Neural cell (in vitro differentiated cells): ENCODE results near the gene DCTN1. TPM values are rescaled to one million over a fixed set of nuclear protein-coding genes. Genes with fewer than 3 reads are reported as not detected.

Experiments used
- H2AFZ ChIP-seq: fragments of 200-600, 300-800 bp; sonication (generic), shearing (Covaris generic); 2 replicates; pipeline ENCODE4 v1.6.0; 2014; ENCODE audit warnings: low read depth, mild to moderate bottlenecking, antibody characterized with exemption, low read length, moderate library complexity
- H3F3A ChIP-seq: fragments of 200-600 bp; shearing (Covaris generic); 2 replicates; pipeline ENCODE4 v1.6.1; 2016; ENCODE audit warnings: mild to moderate bottlenecking, moderate library complexity, mixed read lengths, antibody characterized with exemption, low read length; ENCODE audit not compliant: insufficient read depth, poor library complexity, severe bottlenecking
- H3K27ac ChIP-seq: fragments of 200-600, 300-800 bp; sonication (generic), shearing (Covaris generic); 2 replicates; pipeline ENCODE4 v1.5.1; 2014; ENCODE audit warnings: mild to moderate bottlenecking, low read length, moderate library complexity
- H3K27me3 ChIP-seq: fragments of 300-800, 200-600 bp; sonication (generic), shearing (Covaris generic); 2 replicates; pipeline ENCODE4 v1.6.0; 2014; ENCODE audit warnings: mild to moderate bottlenecking, low read depth, low read length, moderate library complexity; ENCODE audit not compliant: insufficient read depth
- H3K36me3 ChIP-seq: fragments of 300-800, 200-600 bp; sonication (generic), shearing (Covaris generic); 2 replicates; pipeline ENCODE4 v1.5.1; 2014; ENCODE audit warnings: mild to moderate bottlenecking, antibody characterized with exemption, low read length, moderate library complexity; ENCODE audit not compliant: insufficient read depth
- H3K4me2 ChIP-seq: fragments of 300-800, 200-600 bp; sonication (generic), shearing (Covaris generic); 2 replicates; pipeline ENCODE4 v1.6.0; 2014; ENCODE audit warnings: mild to moderate bottlenecking, low read length
- H3K4me3 ChIP-seq: fragments of 300-800, 200-600 bp; sonication (generic), shearing (Covaris generic); 2 replicates; pipeline ENCODE4 v1.5.1; 2014; ENCODE audit warnings: mild to moderate bottlenecking, low read length, moderate library complexity
- H3K79me2 ChIP-seq: fragments of 200-600 bp; shearing (Covaris generic); replicated peaks from 2 replicates; pipeline ENCODE4 v1.6.0; 2014; ENCODE audit warnings: mild to moderate bottlenecking, low read length, moderate library complexity; ENCODE audit not compliant: insufficient read depth
- H3K9ac ChIP-seq: fragments of 300-800, 200-600 bp; sonication (generic), shearing (Covaris generic); 2 replicates; pipeline ENCODE4 v1.6.1; 2016; ENCODE audit warnings: mild to moderate bottlenecking, low read length, mixed read lengths
- H3K9me2 ChIP-seq: fragments of 200-600 bp; shearing (Covaris generic); 2 replicates; pipeline ENCODE4 v1.6.1; 2016; ENCODE audit warnings: mild to moderate bottlenecking, low read length, mixed read lengths; ENCODE audit not compliant: insufficient read depth
- H3K9me3 ChIP-seq: fragments of 200-600, 300-800 bp; sonication (generic), shearing (Covaris generic); 2 replicates; pipeline ENCODE4 v1.6.1; 2016; ENCODE audit warnings: mild to moderate bottlenecking, mixed run types, low read length, moderate library complexity, mixed read lengths
- H4K20me1 ChIP-seq: fragments of 200-600 bp; shearing (Covaris generic); 2 replicates; pipeline ENCODE4 v1.6.1; 2016; ENCODE audit warnings: mild to moderate bottlenecking, mixed run types; ENCODE audit not compliant: insufficient read depth
- EP300 ChIP-seq: fragments of 450-650 bp; conservative IDR thresholded peaks from 2 replicates; pipeline ENCODE4 v1.6.1; 2014; ENCODE audit warnings: antibody characterized with exemption, mild to moderate bottlenecking, moderate library complexity; ENCODE audit not compliant: poor library complexity, severe bottlenecking
- EZH2 ChIP-seq: fragments of 200-600, 300-800 bp; shearing (Covaris generic), sonication (generic); IDR thresholded peaks from 2 replicates; pipeline ENCODE4 v1.6.1; 2014; ENCODE audit warnings: antibody characterized with exemption, low read length, borderline replicate concordance, mild to moderate bottlenecking; ENCODE audit not compliant: insufficient read depth, poor library complexity, severe bottlenecking
- MXI1 ChIP-seq: fragments of 450-650 bp; conservative IDR thresholded peaks from 2 replicates; pipeline ENCODE4 v1.6.1; 2014; ENCODE audit warnings: antibody characterized with exemption, mild to moderate bottlenecking; ENCODE audit not compliant: poor library complexity, severe bottlenecking
- POLR2AphosphoS5 ChIP-seq: IDR thresholded peaks from 2 replicates; pipeline ENCODE4 v1.6.1; 2012
- RAD21 ChIP-seq: fragments of 450-650 bp; conservative IDR thresholded peaks from 2 replicates; pipeline ENCODE4 v1.6.1; 2014; ENCODE audit warnings: antibody characterized with exemption, mild to moderate bottlenecking, moderate library complexity
- REST ChIP-seq: IDR thresholded peaks from 2 replicates; pipeline ENCODE4 v1.6.1; 2012; ENCODE audit warnings: borderline replicate concordance
- SMC3 ChIP-seq: fragments of 450-650 bp; conservative IDR thresholded peaks from 2 replicates; pipeline ENCODE4 v1.6.1; 2014; ENCODE audit warnings: antibody characterized with exemption, mild to moderate bottlenecking, moderate library complexity; ENCODE audit not compliant: poor library complexity
- TAF1 ChIP-seq: IDR thresholded peaks from 2 replicates; pipeline ENCODE4 v1.6.1; 2012; ENCODE audit warnings: low read depth
- polyA plus RNA-seq: library from polyadenylated mRNA; depleted of rRNA; stranded (reverse); fragments of >200 nt; gene quantifications from 2 replicates; pipeline ENCODE4 v1.2.3, GENCODE V29; 2014
- TF ChIP-seq, protein P1 (sequence below): fragments of 450-650 bp; IDR thresholded peaks from 2 replicates; pipeline ENCODE4 v1.5.1; 2014; ENCODE audit warnings: antibody characterized with exemption, mild to moderate bottlenecking, moderate library complexity; ENCODE audit not compliant: poor library complexity, severe bottlenecking

Gene DCTN1
- polyA plus RNA-seq, 1 donor from 2014 or later: 160 TPM

GRCh38 chr2:74372674-74373073 is 7.4 kb downstream of the DCTN1 start (continued):
- TF ChIP-seq, protein P1, sequence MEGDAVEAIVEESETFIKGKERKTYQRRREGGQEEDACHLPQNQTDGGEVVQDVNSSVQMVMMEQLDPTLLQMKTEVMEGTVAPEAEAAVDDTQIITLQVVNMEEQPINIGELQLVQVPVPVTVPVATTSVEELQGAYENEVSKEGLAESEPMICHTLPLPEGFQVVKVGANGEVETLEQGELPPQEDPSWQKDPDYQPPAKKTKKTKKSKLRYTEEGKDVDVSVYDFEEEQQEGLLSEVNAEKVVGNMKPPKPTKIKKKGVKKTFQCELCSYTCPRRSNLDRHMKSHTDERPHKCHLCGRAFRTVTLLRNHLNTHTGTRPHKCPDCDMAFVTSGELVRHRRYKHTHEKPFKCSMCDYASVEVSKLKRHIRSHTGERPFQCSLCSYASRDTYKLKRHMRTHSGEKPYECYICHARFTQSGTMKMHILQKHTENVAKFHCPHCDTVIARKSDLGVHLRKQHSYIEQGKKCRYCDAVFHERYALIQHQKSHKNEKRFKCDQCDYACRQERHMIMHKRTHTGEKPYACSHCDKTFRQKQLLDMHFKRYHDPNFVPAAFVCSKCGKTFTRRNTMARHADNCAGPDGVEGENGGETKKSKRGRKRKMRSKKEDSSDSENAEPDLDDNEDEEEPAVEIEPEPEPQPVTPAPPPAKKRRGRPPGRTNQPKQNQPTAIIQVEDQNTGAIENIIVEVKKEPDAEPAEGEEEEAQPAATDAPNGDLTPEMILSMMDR: no peak
- TF ChIP-seq SMC3: no peak

- no peak for TF ChIP-seq SMC3
- no peak for TF ChIP-seq EZH2
- no peak for TF ChIP-seq MXI1
- TF ChIP-seq EP300: no peak
- no peak for TF ChIP-seq TAF1
- TF ChIP-seq RAD21: no peak
- TF ChIP-seq, protein P1: no peak
- TF ChIP-seq REST: no peak
- no peak for TF ChIP-seq POLR2AphosphoS5
- no peaks in the 10 kb centered on the region for H3K9me3 ChIP-seq
- H3K9me2 ChIP-seq: no peaks in the 10 kb centered on the region
- peaks cover 30% of the 10 kb centered on the region for H3K79me2 ChIP-seq
- peaks cover 4% of the 10 kb centered on the region for H4K20me1 ChIP-seq
- no peak overlapping the region for H3K4me3 ChIP-seq
- no peak overlapping the region for H3K4me2 ChIP-seq
- no peak overlapping the region for H3K27ac ChIP-seq
- H3K36me3 ChIP-seq: peaks cover 24% of the 10 kb centered on the region
- no peaks in the 10 kb centered on the region for H3K27me3 ChIP-seq
- H3F3A ChIP-seq: no peaks in the 10 kb centered on the region
- H2AFZ ChIP-seq: no peak overlapping the region
- H3K9ac ChIP-seq: no peak overlapping the region
These were observed 8.7 kb downstream of the DCTN1 start for GRCh38 chr2:74371421-74371820.

GRCh38 chr2:74369976-74370375 is 10.1 kb downstream of the DCTN1 start:
- H4K20me1 ChIP-seq: peaks cover 4% of the 10 kb centered on the region
- no peak overlapping the region for H3K4me2 ChIP-seq
- H3K36me3 ChIP-seq: peaks cover 24% of the 10 kb centered on the region
- H3K9me2 ChIP-seq: no peaks in the 10 kb centered on the region
- no peak overlapping the region for H3K9ac ChIP-seq
- H3K27ac ChIP-seq: no peak overlapping the region
- no peak overlapping the region for H3K4me3 ChIP-seq
- TF ChIP-seq TAF1 (no peak), POLR2AphosphoS5 (no peak), MXI1 (no peak), SMC3 (no peak), RAD21 (no peak), EZH2 (no peak), REST (no peak), EP300 (no peak)
- TF ChIP-seq, protein P1: no peak
- no peaks in the 10 kb centered on the region for H3F3A ChIP-seq
- H3K9me3 ChIP-seq: no peaks in the 10 kb centered on the region
- no peak overlapping the region for H2AFZ ChIP-seq
- H3K79me2 ChIP-seq: peaks cover 28% of the 10 kb centered on the region
- H3K27me3 ChIP-seq: no peaks in the 10 kb centered on the region
